SIG-M5 treated with dmso at 0.1 percent for 504 hours (cell line): Measurements from ENCODE around the gene GCN1.
"Not testable (repeated sequence)": the region's sequence is repeated elsewhere in the genome, so short reads cannot be mapped to it uniquely, and the experiment has no call there.

Experiments used
- DNase-seq: peaks from one replicate; lab custom pipeline; 2025; ENCODE audit not compliant: unreplicated experiment; lab: John Stamatoyannopoulos, UW

GCN1 gene

DNA sequence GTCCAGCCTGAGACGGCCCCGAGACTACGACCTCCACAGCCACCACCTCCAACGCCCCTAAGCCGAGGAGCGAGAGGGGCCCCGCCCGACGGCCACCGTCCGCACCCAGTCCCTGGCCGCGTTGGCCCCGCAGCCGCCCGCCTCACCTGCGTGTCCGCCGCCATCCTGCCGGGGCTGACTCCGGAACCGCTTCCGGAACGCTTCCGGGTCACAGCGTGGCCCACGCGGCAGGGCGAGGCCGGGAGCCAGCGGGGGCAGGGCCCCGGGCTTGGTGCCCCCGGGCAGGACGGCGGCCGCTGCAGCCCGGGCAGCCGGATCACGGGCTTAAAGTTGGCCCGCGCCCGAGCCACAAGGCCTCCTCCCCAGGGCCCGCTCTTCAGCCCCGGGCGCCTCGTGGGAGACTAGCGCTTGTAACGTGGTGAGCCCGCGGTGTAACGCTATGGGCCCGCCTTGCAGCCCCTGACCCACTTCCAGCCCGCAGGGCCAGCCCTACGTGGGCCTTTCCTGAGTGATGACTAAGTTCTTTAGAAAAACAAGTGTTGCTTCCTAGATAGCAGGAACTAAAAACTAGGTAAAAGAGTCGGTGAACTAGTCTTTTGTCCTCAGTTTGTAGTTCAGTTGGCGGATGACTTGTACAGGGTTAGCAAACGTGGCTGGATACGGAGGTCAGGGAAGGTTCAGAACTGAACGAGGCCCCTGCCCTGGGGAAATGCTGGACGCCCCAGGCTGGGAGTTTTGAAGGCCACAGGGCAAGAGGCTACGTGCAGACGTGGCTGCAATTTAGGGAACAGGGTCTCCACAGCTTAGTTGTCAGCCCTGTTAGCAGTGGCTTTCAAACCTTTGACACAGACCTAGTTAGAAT, at the start of gene GCN1:
Gene GCN1 (minus strand): TSS at position 182 of the 862 bp plus-strand sequence. CDS start 18 bp downstream, at position 164.
- peak; percentile 76 for DNase-seq

DNA sequence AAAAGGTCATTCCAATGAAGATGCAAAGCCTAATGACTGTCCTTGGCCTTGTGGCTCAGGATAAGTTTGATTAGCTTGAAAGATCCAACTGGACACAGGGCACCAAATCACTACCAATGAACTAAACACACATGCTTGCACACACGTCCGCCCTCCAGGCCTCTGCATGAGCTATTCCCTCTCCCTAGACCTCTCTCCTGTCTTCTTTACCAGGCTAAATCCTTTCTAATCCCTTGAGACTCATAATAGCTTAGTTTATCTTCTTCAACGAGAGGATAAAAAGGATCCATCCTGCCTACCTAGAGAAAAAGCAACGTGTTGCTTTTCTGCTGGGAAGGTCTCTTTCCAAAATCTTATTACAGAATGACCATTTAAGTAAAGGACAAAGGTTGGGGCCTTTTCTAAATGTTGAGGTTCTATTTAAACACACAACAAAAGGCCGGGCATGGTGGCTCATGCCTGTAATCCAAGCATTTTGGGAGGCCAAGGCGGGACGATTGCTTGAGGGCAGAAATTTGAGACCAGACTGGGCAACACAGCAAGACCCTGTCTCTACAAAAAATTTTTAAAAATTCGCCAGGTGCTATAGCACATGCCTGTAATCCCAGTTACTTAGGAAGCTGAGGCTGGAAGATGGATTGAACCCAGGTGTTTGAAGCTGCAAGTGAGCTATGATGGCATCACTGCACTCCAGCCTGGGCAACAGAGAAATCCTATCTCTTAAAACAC, 48.6 kb upstream of the GCN1 start:
- DNase-seq: no peak

DNA sequence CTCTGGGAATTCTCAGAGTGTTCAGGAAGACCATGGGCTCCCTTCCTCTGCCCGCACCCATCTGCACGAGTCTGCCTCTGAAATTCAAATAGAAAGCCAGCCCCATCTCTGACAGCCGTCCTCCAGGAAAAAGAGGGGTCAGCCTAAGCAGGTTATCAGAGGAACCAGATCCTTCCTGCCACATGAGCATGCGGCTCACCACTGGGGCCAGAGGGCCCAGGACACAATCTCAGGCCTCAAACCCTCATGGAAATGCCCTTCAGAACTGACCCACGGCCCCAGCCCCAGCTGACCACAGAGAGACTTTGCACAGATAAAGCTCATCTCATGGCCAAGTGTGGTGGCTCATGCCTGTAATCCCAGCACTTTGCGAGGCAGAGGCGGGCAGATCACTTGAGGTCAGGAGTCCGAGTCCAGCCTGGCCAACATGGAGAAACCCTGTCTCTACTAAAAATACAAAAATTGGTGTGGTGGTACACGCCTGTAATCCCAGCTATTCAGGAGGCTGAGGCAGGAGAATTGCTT, 47.8 kb upstream of the GCN1 start:
- no peak for DNase-seq

GRCh38 chr12:120241561-120242274, 47.2 kb upstream of the GCN1 start:
- DNase-seq: no peak

GRCh38 chr12:120240495-120240833, 45.9 kb upstream of the GCN1 start:
- DNase-seq: no peak

- no peak for DNase-seq
These were observed 45.4 kb upstream of the GCN1 start for GRCh38 chr12:120239776-120240494.

- no peak for DNase-seq
These were observed 44.4 kb upstream of the GCN1 start for GRCh38 chr12:120238839-120239445.

GRCh38 chr12:120238217-120238616, 43.7 kb upstream of the GCN1 start:
- DNase-seq: no peak

- no peak for DNase-seq
These were observed 43.1 kb upstream of the GCN1 start for GRCh38 chr12:120237360-120238171.

DNA sequence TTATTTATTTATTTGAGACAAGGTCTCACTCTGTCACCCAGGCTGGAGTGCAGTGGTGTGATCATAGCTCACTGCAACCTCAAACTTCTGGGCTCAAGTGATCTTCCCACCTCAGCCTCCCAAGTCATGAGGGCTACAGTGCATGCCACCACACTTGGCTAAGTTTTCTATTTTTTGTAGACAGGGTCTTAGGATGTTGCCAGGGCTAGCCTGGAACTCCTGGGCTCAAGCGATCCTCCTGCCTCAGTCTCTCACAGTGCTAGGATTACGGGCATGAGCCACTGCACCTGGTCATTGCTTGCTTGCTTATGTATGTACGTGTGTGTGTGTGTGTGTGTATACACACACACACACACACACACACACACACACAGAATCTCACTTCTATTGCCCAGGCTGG, 42.3 kb upstream of the GCN1 start:
- not testable (repeated sequence) for DNase-seq

GRCh38 chr12:120235369-120236323, 41.1 kb upstream of the GCN1 start:
- no peak for DNase-seq

DNA sequence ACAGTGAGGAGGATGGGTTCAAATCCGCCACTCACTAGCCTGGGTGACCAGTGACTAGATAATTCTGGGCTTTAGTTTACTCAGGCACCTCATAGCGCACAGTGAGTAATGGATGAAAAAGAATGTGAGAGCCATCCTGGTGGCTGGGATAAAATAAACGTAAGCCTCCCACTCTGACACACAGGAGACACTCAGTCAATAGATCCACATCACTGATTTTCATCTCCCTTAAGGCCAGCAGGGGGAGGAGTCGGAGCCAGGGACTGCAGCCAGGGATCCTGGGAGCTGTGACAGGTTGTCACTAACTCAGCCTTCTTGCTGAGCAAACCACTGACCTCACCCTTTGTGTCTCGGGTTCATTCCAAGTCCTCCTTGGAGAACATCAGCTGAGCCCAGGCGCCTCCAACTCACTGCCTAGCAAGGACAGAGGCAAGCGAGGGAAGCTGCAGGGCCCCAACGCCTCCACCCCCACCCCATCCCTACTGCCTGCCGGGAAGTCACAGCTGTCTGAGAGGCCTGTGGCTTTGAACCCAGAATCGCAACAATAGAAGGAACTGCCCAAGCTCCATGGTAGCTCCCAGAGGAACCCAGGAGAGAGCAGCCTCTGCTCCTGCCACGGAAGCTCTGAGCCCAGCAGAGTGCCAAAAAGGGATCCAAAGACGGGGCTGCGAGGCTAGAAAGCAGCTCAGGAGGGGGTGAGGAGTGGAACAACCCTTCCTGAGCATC, 40.3 kb upstream of the GCN1 start:
- DNase-seq: peak; percentile 76

DNA sequence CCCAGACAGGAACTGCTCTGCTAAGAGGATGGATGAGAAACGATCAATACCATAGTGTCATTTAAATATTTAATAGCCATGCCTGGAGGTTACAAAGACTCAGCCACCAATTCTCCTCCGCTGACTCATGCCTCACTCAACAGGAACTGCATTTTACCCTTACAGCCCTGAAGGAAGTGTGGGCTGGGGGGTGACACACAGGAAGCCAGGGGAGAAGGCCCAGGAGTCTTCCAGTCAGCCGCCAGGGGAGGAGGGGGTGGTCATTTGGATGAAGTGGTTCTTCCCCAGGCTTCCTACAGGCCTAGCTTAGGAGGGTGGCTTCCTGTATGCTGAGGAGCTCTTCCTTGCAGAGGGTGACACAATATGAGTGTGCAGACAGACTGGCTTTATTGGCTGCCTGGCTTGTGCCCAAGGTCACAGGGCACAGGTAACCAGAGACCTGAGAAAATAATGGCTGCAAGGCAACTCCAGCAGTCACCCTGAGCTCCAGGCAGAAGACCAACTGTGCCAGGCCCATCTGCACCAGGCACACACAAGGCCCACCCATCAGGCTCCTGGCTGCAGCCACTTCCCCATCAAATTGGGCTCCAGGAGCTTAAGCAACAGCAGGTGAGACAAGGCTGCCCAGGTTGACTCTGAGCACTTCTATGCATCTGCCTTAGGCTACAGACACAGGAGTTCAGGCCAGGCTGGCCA, 36.9 kb upstream of the GCN1 start:
- DNase-seq: peak; percentile 91

DNA sequence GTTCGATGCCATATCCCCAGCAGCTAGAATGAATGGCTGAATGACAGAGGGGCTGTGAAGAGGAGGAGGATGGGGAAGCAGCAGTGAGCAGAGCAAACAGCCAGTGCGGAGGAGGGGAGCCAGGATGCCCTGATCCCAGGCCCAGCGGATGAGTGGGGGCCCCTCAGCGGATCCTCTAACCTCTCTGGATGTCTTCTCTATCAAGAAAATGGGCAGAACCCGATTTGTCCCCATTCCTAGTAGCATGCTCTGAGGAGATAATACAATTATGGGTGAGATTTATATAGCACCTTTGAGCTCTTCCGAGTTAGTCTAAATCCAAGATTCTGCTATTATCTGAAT, 36.4 kb upstream of the GCN1 start:
- no peak for DNase-seq

- DNase-seq: peak; percentile 27
These were observed 35.9 kb upstream of the GCN1 start for GRCh38 chr12:120230326-120230973.

DNA sequence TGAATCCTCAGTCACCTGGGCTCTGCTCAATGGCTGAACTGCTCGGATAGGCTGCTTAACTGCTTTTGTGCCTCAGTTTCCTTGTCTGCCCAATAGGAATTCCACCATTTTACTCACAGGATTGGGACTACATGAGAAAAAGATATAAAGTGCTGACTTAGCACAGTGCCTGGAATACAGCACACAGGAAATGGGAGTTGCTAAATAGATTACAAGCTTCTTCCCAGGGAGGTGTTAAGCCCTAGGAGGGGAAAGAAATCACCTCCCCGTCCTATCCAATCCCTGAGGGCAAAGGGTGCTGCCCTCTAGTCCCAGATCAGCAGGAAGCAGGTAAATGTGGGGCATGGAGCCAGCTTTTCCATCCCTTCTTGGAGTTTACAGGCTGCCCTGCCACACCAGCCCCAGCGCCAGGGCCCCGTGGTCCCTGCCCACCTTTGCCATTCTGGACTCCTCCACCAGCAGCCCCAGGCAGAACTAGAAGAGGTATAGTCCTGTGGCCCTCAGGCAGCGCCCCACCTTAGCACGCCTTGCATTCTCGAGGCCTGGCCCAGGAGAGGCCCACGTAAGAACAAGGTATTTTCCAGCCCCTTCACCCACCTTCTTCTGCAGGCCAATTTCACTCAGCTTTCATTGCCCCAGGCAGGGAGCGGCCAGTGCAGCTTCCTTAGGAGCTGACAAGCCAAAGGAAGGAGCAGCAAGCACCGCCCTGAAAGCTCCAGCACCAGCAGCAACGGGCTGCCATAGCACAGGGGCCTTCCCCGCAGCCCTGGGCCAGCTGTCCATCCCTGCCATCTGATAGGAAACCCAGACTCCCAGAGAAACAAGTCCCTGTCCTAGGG, 35.2 kb upstream of the GCN1 start:
- no peak for DNase-seq
